ENCODE measurements around the gene MCF2L. TPM values are rescaled to one million over a fixed set of nuclear protein-coding genes. Genes with fewer than 3 reads are reported as not detected.

Gene MCF2L
- total and polyA plus RNA-seq, 7 donors = 9.1 to 40.5 (median 20.3) TPM

DNA sequence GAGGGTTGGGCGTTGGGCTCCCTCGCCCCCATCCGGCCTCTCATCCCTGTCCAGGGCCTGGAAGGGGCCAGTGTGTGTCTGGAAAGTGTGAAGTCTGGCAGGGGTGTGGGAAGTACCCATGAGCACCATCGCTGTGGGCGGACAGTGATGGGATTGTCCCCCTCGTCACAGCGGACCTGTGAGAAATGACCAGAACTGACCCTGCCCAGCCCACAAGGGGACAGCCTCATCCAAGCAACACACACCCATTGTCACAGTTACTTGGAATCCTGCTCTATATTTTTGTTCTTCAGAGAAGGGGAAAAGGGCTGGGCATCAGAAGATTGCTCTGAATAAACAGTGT lies 18.6 kb downstream of the MCF2L start:
- Histone ChIP-seq H3K4me3 (no peak overlapping the region), H3K27ac (no peak overlapping the region), H3K4me1 (no peaks in the 10 kb centered on the region), H3K9me3 (no peaks in the 10 kb centered on the region), H3K36me3 (ENCODE audit: insufficient read depth in 1 of 2, low read depth in 1 of 2) (no peaks in the 10 kb centered on the region), H3K27me3 (ENCODE audit: insufficient read depth in 3 of 3, low read length in 2 of 3) (peaks cover 0 to 20% (median 17%) of the 10 kb centered on the region in 3 donors)
- 72 to 79% (median 77%) methylated on average over 7 of the region's 7 CpGs for WGBS, 3 donors
- DNase-seq (no peak), ATAC-seq (peak in 1 of 4 donors; percentile 41)
- intact Hi-C loops (cut with DNase I) = no loop called here
- TF ChIP-seq, protein P1, sequence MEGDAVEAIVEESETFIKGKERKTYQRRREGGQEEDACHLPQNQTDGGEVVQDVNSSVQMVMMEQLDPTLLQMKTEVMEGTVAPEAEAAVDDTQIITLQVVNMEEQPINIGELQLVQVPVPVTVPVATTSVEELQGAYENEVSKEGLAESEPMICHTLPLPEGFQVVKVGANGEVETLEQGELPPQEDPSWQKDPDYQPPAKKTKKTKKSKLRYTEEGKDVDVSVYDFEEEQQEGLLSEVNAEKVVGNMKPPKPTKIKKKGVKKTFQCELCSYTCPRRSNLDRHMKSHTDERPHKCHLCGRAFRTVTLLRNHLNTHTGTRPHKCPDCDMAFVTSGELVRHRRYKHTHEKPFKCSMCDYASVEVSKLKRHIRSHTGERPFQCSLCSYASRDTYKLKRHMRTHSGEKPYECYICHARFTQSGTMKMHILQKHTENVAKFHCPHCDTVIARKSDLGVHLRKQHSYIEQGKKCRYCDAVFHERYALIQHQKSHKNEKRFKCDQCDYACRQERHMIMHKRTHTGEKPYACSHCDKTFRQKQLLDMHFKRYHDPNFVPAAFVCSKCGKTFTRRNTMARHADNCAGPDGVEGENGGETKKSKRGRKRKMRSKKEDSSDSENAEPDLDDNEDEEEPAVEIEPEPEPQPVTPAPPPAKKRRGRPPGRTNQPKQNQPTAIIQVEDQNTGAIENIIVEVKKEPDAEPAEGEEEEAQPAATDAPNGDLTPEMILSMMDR (IDR thresholded peaks at IDR 0.05) = no peak

DNA sequence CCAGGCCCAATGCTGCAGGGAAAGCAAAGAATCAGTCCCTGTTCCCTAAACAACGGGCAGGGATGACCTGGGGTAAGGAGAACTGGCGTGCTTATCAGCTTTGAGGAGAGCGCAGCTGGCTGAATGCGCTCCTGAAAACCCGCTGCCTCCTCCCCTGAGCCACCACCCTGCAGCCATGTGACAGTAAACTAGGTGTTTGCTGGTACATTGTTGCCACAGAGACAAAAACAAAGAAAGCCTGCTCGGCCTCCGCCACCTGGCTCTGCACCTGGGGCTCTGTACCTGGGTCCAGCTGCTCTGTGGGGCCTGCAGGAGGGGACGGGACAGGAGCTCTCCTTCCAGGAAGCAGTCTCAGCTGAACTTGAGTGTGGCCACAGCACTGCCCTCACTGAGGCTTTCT lies 21.8 kb downstream of the MCF2L start:
- intact Hi-C loops (cut with DNase I) = no loop called here
- H3K4me3 ChIP-seq = no peak overlapping the region
- no peaks in the 10 kb centered on the region for H3K9me3 ChIP-seq
- no peaks in the 10 kb centered on the region for H3K4me1 ChIP-seq
- DNase-seq (no peak), ATAC-seq (no peak)
- no peaks in the 10 kb centered on the region for H3K36me3 ChIP-seq (ENCODE audit: insufficient read depth in 1 of 2, low read depth in 1 of 2)
- 63 to 77% (median 74%) methylated on average over 8 of the region's 8 CpGs for WGBS, 3 donors
- TF ChIP-seq, protein P1 (IDR thresholded peaks at IDR 0.05) = no peak
- H3K27me3 ChIP-seq (ENCODE audit: insufficient read depth in 3 of 3, low read length in 2 of 3) = peaks cover 0 to 29% (median 11%) of the 10 kb centered on the region in 3 donors
- H3K27ac ChIP-seq = no peak overlapping the region

DNA sequence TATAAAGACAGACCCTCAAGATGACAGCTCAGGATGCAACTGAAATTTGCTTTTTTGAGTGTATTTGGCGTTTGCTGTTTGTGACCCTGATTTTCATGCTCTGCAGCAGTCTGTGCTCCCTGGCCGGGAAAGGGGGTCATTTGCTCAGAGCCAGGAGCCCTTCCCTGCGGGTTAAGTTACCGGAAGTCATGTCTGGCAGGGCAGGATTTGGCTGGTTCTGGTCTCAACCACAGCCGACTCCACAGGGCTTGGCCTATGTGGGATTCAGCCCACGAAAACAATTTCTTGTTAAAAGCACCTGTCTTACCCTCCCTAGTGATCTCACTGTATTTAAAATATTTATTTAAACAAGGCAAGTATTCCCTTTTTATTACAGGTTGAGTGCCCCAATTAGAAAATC lies 22.6 kb downstream of the MCF2L start:
- H3K9me3 ChIP-seq = no peaks in the 10 kb centered on the region
- no peaks in the 10 kb centered on the region for H3K36me3 ChIP-seq (ENCODE audit: insufficient read depth in 1 of 2, low read depth in 1 of 2)
- H3K27me3 ChIP-seq (ENCODE audit: insufficient read depth in 3 of 3, low read length in 2 of 3) = peaks cover 0 to 28% (median 15%) of the 10 kb centered on the region in 3 donors
- no peaks in the 10 kb centered on the region for H3K4me1 ChIP-seq
- TF ChIP-seq, protein P1 (IDR thresholded peaks at IDR 0.05) = no peak
- intact Hi-C loops (cut with DNase I) = no loop called here
- ATAC-seq = no peak
- no peak overlapping the region for H3K27ac ChIP-seq
- 11 to 30% (median 22%) methylated on average over 6 of the region's 6 CpGs for WGBS, 3 donors
- no peak for DNase-seq
- no peak overlapping the region for H3K4me3 ChIP-seq

DNA sequence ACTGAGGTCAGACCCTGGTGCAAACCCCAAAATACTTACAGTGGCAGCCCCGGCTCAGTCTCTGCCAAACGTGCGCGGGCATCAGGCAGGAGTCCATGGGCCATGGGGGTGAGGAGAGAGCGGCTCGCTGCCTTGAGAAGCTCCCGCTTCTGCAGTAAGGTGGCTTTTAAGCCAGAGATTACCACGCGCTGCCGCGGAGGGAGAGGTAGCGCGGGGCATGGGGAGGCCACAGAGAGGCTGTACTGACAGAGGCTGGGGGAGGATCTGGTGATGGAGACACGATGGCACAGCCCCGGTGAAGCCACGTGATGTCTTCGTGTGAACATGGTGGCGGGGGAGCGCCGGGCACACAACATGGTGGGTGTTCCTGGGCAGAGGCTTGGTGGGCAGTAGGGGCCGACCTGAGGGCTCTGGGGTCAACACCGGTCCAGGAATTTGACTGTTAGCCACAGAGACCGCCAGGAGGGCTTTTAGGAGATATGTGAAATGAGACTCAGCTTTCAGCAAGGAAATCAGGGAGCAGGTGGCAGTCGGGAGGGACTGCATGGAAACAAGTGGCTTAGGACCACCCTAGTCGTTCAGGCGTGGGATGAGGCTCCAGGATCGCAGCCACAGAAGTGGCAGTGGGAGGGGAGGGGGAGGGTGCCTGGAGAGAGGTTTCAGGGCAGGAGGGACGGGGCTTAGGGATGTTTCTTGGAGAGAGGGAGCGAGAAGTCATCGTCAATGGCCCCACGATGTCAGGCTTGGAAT lies 24.1 kb downstream of the MCF2L start:
- no peak for ATAC-seq
- TF ChIP-seq, protein P1 (IDR thresholded peaks at IDR 0.05) = no peak
- WGBS, 3 donors = 69 to 78% (median 69%) methylated on average over 31 of the region's 31 CpGs
- Histone ChIP-seq H3K4me3 (no peak overlapping the region), H3K9me3 (no peaks in the 10 kb centered on the region), H3K36me3 (ENCODE audit: insufficient read depth in 1 of 2, low read depth in 1 of 2) (no peaks in the 10 kb centered on the region), H3K4me1 (no peaks in the 10 kb centered on the region), H3K27ac (no peak overlapping the region), H3K27me3 (ENCODE audit: insufficient read depth in 3 of 3, low read length in 2 of 3) (peaks cover 0 to 43% (median 12%) of the 10 kb centered on the region in 3 donors)
- intact Hi-C loops (cut with DNase I) = no loop called here
- DNase-seq = no peak

Data from psoas muscle (tissue), 8 donors.